EL (cell line): ENCODE results near the gene ZNF565.
"Not testable (repeated sequence)": the region's sequence is repeated elsewhere in the genome, so short reads cannot be mapped to it uniquely, and the experiment has no call there.

Source experiments
- DNase-seq: peaks from one replicate; pipeline ENCODE4 v3.0.0-alpha.2; 2016

Gene ZNF565

GRCh38 chr19:36210497-36210896 lies 4.0 kb downstream of the ZNF565 start:
- no peak for DNase-seq

- no peak for DNase-seq
These were observed 5.1 kb downstream of the ZNF565 start for GRCh38 chr19:36209372-36209771.

DNA sequence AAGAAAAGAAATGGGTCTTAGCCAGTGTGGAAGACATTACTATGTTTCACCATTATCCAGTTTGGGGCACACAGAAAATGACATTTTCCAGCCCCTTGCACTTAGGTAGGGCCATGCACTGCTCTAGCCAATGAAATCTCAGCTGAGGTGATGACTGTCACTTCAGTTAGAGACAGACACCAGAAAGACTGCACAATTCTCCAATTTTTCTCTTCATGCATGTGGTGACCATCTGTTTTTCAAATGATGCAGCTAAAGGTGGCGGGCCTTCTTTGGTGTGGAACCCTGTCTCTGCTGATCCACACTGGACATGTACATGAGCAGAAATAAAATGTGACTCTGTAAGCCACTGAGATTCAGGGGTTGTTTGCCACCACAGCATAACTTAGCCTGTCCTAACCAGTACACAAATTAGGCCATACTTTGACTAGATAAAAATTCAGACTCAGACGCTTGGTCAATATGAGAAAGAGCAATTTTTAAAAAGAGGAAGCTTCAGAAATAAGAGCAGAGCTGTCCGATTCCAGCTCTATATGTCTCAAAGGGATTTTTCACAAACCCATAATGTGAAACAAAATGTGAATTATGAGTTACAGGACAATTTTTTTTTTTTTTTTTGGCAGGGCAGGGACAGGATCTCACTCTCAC lies 6.7 kb downstream of the ZNF565 start:
- no peak for DNase-seq

GRCh38 chr19:36203293-36203692 lies 11.2 kb downstream of the ZNF565 start:
- no peak for DNase-seq

DNA sequence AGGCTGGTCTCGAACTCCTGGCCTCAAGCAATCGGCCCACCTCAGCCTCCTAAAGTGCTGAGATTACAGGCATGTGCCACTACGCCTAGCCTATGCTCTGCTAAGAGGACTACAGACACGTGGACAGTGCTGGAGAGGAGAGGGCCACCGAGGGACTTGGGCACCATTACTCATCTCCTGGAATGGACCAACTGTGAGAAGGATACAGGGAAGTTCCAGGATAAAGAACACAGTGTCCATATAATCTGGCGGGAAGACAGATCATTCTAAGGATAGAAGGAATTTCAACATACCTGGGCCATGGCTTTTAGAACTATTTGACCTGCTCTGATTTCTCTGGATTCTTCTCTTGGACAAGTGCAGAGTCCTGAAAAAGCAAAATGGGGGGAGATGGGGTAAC lies 12.8 kb downstream of the ZNF565 start:
- DNase-seq: no peak

GRCh38 chr19:36198119-36198518 lies 16.3 kb downstream of the ZNF565 start:
- DNase-seq: no peak

- DNase-seq: no peak
These were observed 18.2 kb downstream of the ZNF565 start for GRCh38 chr19:36196249-36196648.

- not testable (repeated sequence) for DNase-seq
These were observed 27.7 kb downstream of the ZNF565 start for GRCh38 chr19:36186722-36187121.

- no peak for DNase-seq
These were observed 31.2 kb downstream of the ZNF565 start for GRCh38 chr19:36183245-36183628.

- peak; percentile 69 for DNase-seq
These were observed 31.7 kb downstream of the ZNF565 start for GRCh38 chr19:36182612-36183244.

- DNase-seq: not testable (repeated sequence)
These were observed 35.4 kb downstream of the ZNF565 start for GRCh38 chr19:36179077-36179476.

GRCh38 chr19:36173846-36174245 lies 40.6 kb downstream of the ZNF565 start:
- DNase-seq: not testable (repeated sequence)

DNA sequence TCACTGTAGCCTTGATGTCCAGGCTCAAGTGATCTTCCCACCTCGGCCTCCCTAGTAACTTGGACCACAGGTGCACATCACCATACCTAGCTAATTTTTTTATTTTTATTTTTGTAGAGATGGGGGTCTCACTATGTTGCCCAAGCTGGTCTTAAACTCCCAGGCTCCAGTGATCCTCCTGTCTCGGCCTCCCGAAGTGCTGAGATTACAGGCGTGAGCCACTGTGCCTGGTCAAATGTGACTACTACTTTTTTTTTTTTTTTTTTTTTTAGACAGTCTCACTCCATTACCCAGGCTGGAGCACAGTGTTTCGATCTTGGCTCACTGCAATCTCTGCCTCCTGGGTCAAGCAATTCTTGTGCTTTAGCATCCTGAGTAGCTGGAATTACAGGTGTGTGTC lies 41.6 kb downstream of the ZNF565 start:
- no peak for DNase-seq

- no peak for DNase-seq
These were observed 45.2 kb downstream of the ZNF565 start for GRCh38 chr19:36169084-36169760.

GRCh38 chr19:36163813-36164212 lies 50.7 kb downstream of the ZNF565 start:
- no peak for DNase-seq

DNA sequence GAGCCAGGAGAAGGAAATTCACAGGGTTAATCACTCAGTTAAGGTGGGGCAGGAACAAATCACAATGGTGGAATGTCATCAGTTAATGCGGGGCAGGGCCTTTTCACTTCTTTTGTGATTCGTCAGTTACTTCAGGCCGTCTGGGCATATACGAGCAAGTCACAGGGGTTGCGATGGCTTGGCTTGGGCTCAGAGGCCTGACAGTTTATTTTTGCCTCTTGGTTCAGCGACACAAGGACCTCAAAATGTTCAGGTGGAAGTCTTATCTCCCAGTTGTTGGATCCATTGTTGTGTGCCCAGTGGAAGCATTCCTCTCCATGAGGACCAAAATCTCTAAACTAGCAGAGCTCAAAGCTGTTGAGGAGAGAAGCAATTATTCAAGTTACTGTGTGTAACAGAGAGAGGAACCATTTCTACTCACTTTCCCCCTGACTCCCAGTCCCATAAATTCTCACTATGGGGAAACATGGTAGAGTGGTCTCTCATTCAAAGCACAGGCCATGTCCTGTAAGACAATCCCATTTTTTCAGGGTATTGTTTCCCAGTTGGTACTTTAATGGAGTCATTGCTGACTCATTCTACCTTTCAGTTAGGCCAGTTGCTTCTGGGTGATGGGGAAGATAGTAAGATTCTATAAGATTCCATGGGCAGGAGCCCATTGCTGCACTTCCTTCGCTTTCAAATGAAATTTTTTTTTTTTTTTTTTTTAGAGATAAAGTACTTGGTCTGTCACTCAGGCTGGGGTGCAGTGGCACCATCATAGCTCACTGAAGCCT lies 53.5 kb downstream of the ZNF565 start:
- DNase-seq: no peak

DNA sequence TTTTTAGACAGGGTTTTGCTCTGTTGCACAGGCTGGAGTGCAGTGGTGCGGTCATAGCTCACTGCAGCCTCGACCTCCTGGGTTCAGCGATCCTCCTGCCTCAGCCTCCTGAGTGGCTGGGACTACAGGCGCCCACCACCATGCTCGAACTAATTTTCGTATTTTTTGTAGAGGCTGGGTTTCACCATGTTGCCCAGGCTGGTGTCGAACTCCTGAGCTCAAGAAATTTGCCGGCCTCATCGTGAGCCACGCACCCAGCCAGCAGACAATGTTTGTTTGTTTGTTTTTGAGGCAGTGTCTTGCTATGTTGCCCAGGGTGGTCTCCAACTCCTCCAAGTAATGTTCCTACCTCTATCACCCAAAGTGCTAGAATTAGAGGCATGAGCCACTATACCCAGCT lies 61.3 kb downstream of the ZNF565 start:
- DNase-seq: no peak

GRCh38 chr19:36152352-36153091 lies 61.9 kb downstream of the ZNF565 start, which contains the start of gene COX7A1:
Gene COX7A1 (minus strand): TSS chr19:36152447. CDS start chr19:36152407, 40 bp downstream.
- peak; percentile 30 for DNase-seq

DNA sequence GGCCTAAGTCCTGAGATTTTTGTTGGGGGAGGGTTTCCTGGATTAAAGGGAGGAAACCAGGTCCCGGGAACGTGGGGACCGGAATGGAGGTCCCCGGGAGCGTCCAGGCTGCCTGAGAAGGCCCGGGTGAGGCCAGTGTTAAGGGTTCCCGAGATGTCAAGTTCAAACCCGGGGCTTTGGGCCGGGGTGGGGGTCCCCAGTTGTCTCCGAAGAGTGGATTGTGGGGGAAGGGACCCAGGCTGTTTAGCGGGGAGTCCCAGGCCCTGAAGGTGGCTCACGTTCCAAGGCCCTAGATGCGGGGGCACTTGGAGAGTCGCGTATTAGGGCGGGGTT lies 62.5 kb downstream of the ZNF565 start:
- DNase-seq: no peak

DNA sequence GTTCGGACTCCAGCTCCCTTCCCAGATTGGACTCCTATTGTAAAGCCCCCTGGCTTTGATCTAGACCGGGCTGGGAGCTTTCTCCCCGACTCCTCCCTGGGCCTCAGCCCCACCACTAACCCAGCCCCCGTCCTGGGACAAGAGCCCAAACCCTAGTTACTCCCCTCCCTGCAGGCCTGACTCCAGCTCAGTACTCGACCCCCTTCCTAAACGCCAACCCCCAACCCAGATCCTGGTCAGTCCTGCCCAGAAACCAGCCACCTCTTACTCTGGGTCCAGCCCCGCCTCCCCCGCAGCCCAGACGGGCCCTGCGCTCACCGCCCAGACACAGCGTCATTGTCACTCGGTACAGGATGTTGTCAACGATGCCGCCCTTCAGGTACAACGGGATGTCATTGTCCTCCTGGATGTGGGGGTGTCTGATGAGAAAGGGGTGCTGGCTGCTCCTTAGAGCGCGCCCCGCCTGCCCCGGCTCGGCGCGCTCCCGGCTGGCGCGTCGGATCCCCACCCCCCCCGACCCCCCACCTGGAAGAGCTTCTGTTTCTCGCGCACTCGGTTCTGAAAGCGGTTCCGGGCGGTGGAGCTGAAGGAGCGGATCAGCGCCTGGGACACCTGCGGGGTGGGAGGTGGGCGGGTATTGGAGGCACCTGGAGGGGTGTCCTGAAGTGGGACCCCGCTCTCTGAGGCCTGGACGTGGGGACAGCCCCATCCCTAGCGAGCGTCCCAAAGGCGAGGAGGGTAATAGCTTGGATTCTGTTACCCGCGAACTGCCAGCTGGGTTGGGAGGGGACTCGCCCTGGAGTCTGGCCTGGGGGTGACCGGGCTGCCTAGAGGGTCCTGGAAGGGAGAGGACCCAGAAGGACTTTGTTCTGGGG lies 63.1 kb downstream of the ZNF565 start:
- DNase-seq: no peak

DNA sequence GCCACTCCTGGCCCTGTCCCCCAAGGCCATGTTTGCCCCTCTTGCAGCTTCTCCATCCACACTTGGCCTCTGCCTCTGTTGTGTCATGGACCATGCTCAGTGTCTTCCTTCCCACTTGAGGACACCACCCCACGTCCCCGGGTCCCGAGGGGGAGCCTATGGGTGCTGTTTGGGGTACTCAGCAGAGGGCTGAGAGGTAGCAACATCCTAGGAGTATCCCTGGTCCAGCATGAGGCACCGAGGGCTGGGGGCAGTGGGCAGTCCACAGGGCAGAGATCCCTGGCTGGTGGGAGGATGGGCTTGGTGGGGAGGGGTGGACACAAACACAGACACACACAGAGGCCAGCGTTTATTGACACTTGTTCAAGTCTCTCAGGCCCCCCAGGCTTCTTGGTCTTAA lies 63.9 kb downstream of the ZNF565 start:
- DNase-seq: no peak
